Retina (tissue), 1 donor: ENCODE measurements around the gene PNMA6E.

Source experiments
- DNase-seq: peaks from one replicate; pipeline ENCODE4 v3.0.0-alpha.2; 2016

Gene PNMA6E

DNA sequence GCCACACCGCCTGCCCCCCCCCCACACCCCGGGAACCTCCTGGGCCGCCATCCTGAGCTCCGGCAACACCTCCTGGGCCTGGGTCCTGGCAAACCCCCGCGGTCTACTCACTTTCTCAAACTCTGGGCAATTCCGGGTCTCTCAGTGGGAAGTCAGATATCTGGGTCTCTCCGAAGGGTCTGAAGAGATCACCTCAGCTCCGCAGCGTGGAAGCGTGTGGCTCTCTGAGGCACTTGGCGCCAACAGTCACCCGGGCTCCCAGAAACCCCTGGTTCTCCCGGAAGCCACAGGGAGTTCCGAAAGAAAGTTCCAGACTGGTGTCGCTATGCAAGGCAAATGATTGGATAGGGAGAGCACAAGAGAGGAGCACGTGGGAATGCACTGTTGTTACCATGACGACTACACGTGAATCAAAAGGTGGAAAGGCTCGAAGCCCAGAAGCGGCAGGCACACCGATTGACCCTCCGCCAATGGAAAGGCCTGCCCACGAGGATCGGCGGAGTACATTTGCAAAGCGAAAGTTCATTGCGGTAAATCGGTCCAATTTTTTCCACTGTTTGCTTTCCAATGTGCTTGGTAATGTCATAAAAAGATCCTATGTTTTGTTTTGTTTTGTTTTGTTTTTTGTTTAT lies at the start of gene PNMA6E:
Gene PNMA6E (minus strand): TSS at position 218 of the 632 bp plus-strand sequence. CDS start 2,501 bp downstream, outside the sequence.
- no peak for DNase-seq

DNA sequence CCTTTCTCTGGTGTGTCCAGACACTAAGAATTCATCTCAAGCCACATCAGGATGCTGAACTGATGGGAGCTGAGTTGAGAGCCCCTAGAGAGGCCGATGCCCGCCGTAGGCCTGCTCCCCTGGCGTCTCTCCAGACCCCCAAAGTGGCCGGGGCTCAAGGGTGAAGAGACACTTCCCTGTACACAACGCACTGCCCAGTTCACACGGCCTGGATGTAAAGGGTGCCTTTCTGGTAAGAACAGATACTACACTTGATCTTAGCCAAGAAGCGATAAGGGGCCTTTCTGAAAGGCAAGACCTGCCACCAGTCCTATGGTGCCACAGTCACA lies 49.8 kb upstream of the PNMA6E start:
- no peak for DNase-seq

DNA sequence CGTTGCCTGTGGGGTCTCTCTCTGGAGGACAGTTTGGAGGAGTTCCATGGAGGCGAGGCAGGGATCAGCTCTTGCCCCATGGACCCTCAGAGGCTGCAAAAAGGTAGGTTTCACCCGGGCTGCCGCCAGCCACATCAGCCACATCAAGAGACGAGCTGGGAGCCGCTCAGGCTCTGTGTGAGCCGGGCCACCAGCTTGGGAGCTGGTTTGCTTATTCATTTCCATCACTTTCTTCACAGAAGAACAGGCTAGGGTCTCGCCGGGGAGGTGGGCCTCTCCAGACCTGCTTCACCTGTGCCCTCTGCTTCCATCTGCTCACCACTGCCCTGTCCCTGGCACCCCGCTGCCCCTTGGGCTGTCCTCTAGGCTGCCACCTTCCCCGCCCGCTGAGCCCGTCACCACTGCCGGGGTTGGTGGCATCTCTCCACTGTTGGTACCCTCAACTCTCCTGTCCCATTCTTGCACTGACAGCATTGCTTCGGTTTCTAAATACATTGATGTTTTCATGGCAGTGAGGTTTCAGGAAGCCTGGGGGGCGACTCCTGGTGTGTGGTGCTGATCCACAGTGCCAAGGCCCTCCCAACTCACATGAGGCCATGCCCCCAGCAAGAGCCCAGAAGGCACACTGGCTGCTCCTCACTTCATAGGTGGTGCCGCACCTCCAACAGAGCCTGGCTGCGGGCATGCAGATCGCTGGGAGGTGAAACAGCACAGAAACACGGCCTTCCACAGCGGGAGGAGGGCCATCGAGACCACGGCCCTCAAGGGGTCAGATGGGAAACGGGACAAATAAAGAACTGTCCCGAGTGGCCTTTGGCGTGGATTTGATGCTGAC lies 49.2 kb upstream of the PNMA6E start:
- no peak for DNase-seq

DNA sequence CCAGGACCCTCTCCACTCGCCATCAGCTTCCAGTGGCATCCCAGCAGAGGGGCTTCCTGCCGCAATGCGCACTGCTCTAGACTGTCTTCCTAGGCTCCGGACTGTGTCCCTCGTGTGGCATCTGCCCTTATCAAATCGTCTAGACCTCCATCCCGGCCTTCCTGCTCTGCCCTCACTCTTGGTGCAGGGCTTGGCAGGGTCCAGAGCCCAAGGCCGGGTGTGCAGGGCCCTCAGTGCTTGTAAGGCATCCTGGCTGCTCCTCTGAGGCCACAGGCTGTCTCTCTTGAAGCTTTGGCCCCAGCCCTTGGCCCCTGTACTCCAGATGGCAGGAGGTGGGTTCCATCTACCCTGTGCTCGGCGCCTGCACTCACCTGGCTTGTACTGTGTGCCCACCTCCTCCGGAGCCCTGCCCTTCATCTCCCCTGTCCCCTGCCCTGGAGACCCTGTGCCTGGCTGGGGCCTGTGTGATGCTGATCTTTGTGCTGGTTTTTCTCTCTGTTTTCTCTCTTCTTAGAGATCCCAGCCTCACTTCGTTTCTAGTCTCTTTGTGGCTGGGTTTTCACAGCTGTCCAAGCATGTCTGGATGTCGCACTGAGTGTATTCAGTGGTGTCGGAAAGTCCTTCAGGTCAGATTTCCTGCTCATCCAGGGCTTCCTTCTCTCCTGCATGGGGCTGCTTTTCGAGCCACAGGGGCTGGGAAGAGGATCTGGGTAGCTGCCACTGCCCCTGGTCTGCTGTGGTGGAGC lies 48.4 kb upstream of the PNMA6E start:
- no peak for DNase-seq

DNA sequence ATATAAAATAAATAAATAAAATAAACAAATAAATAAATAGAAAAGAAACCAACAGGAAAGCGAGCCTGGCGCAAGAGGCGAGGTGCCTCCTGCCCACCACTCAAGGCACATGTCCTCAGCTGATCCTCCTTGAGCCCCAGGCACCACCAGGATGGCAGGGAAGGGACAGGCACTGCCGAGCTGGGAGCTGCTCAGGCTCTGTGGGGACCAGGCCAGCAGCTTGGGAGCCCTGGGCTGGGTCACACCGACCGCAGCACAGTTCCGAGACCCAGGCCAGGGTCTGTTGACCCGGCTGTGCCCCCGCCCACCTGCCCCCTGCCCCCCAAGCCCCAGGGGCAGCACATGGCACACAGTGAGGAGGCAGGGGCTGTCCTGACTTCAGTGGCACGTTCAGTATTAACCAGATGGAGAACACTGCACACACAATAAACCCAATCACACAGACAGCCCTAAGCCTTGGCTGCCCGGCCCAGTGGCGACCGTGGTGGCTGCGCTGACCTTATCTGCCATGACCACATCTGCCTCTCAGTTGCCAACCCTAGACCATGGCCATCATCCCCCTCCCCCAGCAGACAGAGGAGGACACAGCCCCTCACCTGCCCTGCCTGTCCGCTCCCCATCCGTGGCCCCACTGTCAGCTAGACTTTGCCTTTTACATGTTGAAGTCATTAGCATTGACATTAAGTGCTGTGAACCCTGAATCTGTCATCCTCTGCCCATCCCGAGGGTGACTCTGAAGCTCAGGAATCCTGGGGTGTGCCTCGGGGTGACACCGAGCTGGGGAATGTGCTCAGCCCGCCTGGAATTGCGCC lies 47.6 kb upstream of the PNMA6E start:
- no peak for DNase-seq

DNA sequence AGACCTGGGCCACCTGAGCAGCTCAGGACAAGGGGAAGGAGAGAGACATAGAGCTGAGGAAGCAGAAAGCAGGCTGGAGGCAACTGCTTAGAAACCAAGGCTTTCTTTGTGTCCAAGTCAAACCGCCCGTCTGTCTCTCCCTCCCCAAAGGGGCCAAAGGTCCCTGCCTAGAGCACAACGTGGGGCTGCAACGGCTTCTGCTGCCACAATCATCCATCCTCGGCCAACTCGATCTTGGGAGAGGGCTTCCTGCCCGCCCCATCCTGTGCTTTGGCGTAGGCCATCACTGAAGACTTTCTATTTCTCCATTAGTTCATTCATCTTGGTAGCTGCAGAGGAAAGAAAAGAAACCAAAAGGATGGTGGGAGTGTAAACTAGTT lies 46.4 kb upstream of the PNMA6E start:
- no peak for DNase-seq

DNA sequence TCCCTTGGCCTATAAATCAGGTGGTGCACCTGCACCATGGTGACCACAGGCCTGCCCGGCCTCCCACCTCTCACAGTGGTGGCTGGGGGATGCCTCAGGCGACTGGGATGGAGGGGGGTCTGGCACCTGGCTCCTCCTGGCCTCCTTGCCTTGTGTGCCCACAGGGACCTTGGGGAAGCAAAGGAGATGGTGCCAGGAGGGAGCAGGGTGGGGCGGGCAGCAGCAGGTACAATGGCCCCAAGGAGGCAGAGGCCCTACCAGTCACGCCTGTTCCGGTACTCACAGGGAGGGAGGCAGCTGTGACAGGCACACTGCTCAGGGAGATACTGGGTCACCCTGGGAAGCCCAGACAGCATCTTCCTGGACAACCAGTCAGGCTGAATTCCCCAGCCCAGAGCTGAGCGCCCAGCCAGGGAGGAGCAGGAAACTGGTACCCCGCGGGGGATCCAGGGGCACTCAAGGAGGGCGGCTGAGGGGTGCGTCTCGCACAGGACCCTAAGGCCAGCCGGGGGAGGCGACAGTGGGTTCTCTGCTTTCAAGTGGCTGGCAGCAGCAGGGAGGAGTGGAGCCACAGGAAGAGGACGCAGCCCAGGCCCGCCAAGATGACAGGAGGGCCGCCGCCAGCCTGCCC lies 45.9 kb upstream of the PNMA6E start:
- no peak for DNase-seq

DNA sequence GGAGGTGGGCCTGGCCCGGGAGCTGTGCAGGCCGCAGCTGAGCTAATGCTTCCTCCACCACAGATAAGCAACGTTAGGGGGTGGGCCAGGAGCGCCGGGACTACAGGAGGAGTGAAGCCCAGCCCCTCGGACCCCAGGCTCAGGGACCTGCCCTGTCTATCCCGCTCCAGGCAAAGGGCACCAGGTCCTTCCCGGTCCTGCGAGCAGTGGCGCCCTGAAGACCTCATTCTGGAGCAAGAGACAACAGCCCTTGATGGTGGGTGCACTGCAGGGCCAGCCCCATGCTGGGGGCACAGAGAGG lies 45.4 kb upstream of the PNMA6E start:
- no peak for DNase-seq

DNA sequence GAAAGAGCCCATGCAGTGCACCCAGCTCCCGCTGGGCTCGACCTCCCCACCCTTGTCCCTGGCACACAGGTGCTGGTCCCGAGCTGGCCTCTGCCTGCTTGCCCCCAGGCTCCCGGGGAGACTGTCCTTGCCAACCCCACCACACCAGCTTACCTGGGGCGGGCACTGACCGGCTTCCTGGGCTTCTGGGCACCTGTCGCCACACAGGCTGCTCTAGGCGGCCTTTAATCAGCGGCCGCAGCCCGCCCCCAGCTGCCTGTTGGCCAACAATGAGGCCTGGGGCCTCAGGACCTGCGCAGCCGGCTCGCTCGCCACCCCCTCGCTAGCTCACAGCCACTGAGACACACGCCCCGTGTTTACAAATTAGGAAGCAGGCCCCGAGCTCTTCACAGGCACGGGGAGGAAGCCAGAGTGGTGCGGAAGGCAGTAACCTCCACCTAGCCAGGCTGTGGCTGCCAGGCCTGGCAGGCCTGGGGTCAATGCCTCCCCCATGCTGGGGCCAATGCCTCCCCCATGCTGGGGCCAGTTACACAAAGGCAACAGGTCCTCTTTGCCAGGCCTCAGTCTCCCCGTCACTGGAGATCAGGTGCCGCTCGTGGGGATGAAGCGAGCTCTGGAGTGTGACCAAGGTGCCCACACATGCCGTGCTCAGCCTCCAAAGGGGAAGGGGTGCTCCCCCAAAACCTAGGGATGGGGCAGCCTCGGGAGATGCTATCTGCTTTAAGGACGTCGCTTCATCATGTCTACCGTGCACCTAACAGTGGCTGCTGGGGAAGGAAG lies 44.9 kb upstream of the PNMA6E start, which contains the start of gene TREX2:
Gene TREX2 (minus strand): TSS at position 201 of the 780 bp plus-strand sequence. CDS start 626 bp downstream, outside the sequence.
- DNase-seq, result no peak

DNA sequence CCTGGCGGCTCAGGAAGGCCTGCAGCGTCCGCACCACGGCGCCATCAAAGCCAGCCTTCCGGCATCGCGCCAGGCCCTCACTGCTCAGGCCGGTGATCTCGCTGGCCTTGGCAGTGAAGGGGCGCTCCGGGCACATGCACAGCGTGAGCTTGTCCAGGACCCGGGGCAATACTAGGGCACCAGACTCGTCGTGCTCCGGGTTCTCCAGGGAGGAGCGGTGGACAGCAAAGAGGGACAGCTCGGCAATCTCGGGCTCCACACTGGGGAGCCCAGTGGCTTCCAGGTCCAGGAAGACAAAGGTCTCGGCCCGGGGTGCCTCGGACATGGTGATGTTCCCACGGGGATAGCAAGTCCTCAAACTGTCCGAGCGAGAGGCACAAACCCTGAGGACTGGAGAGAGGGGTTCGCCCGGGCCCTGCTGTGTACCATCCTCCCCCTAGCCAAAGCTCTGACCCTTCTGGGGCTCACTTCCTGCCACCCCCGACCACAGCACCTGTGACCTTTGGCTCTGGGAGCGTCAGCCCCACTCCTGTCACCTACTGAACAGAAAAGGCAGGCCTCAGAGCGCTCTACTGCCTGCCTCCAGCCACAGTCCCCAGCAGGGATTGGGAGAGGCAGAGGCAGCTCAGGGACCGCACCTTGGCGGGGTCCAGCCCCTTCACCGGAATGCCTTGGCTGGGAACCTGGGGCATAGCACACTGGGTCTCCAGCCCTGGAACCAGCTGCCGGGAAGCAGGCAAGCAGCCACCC lies 44.1 kb upstream of the PNMA6E start:
- no peak for DNase-seq

DNA sequence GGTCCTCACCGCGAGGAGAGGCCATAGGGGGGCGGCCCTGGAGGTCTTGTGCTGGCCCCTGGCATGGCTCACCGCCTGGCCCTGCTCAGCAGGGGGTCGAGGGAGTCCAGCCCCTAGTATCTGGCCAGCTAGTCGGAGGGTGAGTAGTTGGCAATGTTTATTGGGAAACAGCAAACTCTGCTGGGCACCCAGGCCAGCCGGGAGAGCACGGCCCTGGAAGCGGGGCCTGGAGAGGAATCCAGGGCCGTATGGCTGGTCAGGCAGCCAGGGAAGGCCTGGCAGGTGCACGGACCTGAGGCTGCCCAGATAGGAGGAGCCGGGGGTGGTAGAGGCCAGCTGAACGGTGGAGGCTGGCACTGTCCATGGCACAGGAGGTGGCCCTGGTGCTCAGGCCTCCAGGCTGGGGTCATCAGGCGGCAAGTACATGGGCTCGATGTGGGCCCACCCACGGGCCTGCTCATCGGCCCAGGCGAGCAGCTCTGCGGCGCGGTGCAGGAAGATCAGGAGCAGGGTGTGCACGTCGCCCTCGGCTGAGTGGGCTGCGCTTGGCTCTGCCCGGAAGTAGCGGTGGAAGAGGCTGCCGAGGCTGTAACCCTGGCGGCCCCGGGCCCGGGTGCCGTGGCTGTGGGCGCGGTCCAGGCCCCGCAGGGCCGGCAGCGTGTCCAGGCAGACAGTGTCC lies 43.3 kb upstream of the PNMA6E start:
- no peak for DNase-seq

DNA sequence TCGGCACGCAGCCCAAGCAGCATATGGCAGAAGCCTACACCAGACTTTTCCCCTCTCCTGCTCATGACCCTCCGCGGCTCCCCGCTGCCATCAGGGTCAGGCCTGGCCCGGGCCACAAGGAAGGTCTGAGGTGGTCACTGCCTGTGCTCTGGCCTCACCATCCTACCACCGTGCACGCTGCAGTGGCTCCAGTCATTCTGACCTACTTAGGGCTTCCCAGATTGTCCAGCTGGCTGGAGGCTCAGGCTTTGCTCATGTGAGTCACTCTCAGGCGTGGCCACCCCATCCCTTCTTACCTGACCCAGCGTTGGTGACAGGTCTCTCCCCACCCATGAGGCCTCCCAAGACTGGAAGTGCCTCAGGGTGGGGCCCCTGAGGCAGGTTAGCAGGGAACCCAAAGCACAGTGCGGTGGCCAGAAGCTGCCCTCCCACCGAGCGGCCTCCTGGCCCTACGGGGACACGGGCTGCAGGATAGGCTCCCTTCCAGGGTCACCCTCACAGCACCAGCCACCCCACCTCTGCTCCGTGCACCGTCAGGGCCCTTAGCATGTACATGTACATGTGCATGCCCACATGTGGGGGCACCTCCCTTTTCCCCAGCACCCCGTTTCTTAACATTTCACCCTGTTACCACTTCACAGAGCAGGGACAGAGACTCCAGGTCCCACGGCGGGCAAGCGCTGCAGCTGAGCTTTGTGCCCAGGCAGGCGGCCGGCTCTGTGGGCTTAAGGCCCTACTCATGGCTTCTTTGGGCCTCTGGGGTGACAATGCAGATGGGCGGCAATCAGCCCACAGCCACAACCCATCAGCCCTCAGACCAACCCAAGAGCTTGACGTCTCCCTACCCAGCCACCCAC lies 42.6 kb upstream of the PNMA6E start:
- no peak for DNase-seq

DNA sequence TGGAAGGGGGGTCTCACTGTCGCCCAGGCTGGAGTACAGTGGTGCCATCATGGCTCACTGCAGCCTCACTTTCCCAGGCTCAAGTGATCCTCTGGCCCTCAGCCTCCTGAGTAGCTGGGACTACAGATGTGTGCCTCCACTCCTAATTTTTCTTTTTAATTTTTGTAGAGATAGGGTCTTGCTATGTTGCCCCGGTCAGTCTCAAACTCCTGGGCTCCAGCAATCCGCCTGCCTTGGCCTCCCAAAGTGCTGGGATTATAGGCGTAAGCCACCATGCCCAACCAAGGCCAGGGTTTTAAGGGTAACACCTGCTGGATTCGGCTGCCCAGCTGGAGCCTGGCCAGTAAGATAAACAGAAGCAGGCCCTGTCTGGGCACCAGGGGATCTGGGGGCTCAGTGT lies 41.3 kb upstream of the PNMA6E start:
- DNase-seq, result no peak

DNA sequence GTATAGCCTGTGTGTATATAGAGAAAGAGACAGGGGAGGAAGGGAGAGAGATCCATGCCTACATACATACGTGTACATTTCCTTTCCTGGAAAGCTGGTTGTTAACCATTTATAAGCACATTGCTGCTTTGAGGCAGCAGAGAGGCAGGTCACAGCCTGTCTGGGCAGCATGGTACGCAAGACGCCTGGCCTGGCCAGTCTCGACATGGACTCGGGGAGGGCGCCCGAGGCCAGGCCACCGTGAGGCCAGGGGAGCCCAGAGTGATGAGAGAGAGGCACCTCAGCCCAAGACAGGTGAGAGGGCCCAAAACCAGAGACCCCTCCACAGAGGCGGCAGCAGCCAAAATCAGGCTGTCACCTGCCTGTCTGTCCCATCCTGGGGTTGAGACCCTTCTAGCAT lies 40.8 kb upstream of the PNMA6E start:
- DNase-seq, result no peak

DNA sequence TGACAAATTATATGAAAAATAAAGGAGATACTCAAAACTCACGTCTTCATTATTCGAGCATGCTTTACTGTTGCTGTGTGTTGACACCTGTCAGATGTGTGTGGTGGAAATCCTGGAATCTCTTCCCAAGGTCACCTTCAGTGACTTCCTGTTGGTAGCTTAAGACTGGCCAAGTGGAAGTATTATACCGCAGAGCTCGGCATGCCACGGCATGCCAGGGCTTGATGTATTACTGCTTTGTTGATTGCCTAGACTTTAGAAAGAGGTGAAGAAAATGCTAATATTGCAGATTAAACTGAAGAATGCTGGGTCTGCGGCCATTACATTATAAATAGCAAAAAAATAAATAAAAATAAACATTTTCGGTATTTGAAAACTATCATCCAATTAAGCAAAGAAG lies 40.1 kb upstream of the PNMA6E start:
- DNase-seq, result no peak

DNA sequence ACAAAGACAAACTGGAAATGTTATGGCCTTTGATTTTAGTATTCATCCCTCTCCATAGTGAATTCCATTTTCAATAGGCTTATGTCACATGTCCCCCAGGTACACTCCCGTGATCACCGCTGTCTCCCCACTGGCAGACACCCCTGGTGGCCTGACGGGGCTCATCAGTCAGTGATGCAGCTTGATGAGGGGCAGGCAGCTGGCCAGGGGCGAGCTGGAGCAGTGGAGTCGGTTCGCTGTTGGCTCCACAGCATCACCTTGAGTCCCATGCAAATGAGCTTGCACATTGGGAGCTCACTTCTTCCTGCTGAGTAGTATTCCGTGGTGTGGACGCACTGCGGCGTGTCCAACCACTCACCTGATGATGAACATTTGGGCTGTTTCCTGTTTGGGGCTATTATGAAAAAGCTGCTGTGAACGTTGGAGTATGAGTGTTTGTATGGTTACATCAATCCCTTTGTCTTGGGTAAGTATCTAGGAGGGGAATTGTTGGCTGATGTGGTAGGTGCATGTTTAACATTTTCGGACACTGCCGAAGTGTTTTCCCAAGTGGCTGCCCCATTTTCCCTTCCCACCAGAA lies 39.5 kb upstream of the PNMA6E start:
- no peak for DNase-seq

DNA sequence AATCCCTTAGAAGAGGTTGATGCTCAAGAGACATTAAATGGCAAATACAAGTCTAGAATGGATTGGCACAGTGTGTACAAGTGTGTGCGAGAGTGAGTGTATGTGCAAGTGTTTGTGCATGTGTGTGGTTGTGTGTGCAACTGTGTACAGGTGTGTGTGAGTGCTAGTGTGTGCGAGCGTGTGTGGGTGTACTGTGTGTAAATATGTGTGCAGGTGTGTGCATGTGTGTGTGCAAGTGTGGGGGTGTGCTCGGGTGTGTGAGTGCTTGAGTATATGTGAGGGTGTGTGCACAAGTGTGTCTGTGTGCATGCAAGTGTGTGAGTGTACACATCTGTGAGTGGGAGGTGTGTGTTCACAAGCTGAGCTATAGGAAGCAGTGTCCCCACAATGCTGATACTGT lies 38.8 kb upstream of the PNMA6E start:
- no peak for DNase-seq

DNA sequence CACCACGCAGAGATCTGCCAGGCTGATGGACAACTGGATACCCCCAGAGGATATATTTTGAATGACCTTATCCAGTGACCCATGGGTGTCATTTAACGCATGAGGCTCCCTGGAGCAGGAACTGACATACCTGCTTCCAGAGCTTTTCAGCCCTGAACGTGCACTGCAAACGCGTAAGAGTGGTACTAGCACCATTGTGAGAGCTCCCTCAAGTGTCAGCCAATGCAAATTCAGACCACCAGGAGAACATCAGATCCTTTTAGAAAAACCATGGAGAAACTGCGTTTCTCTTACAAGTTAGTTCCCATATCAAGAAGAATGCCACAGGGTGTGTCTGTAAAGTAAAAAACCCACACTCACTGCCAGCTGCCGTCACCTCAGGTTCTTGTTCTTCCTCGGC lies 37.4 kb upstream of the PNMA6E start:
- no peak for DNase-seq

DNA sequence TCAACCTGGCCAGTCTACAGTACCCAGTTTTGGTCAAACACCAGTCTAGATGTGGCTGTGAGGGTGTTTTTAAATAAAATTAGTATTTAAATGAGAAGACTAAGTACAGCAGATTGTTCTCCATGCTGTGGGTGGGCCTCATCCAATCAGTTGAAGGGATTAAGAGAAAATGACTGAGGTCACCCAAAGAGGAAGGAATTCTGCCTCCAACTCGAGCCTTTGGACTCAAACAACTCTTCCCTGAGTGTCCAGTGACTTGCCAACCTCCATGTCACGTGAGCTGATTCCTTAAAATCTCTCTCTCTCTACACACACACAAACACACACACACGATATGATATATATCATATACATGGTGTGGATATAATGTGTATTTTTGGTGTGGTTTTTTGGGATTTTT lies 34.7 kb upstream of the PNMA6E start:
- no peak for DNase-seq
